H4 (cell line): ENCODE measurements around the gene PEX11G. TPM values are rescaled to one million over a fixed set of nuclear protein-coding genes. Genes with fewer than 3 reads are reported as not detected.

Experiments used
- DNase-seq: peaks from one replicate; pipeline ENCODE4 v3.0.0-alpha.2; 2015; ENCODE audit warnings: low spot score
- total RNA-seq: library from RNA; depleted of rRNA; stranded (reverse); fragments of >200 nt; shearing (Covaris generic); gene quantifications from 2 replicates; pipeline ENCODE4 v1.2.3, GENCODE V29; 2014; rRNA removed

Gene PEX11G
- 0.31 TPM in 1 of 2 replicates, not detected in the other for total RNA-seq

- DNase-seq: peak; percentile 63
Observed at GRCh38 chr19:7488736-7489353, at the start of gene PEX11G. TSS of gene PEX11G (minus strand) at chr19:7489035. CDS start at chr19:7489010, 25 bp downstream.

GRCh38 chr19:7535998-7536695 is 47.3 kb upstream of the PEX11G start:
- DNase-seq: no peak

GRCh38 chr19:7535047-7535997 is 46.5 kb upstream of the PEX11G start, which contains the start of gene PNPLA6:
TSS of gene PNPLA6 (plus strand) at chr19:7535717. CDS start at chr19:7535789, 72 bp downstream.
- DNase-seq: peak; percentile 96

- peak; percentile 82 for DNase-seq
Observed at GRCh38 chr19:7534531-7535046, 45.8 kb upstream of the PEX11G start.

GRCh38 chr19:7533925-7534480 is 45.2 kb upstream of the PEX11G start:
- peak; percentile 79 for DNase-seq

GRCh38 chr19:7533281-7533885 is 44.5 kb upstream of the PEX11G start:
- no peak for DNase-seq

GRCh38 chr19:7529610-7530490 is 41.0 kb upstream of the PEX11G start:
- no peak for DNase-seq

GRCh38 chr19:7529246-7529600 is 40.4 kb upstream of the PEX11G start:
- no peak for DNase-seq

GRCh38 chr19:7528522-7529245 is 39.8 kb upstream of the PEX11G start:
- DNase-seq: no peak

- DNase-seq: no peak
Observed at GRCh38 chr19:7528192-7528519, 39.3 kb upstream of the PEX11G start.

GRCh38 chr19:7527516-7528191 is 38.8 kb upstream of the PEX11G start:
- no peak for DNase-seq

- DNase-seq: no peak
Observed at GRCh38 chr19:7526059-7526929, 37.5 kb upstream of the PEX11G start.

GRCh38 chr19:7524992-7525739 is 36.3 kb upstream of the PEX11G start:
- no peak for DNase-seq

- no peak for DNase-seq
Observed at GRCh38 chr19:7524523-7524922, 35.7 kb upstream of the PEX11G start.

GRCh38 chr19:7522923-7523667 is 34.3 kb upstream of the PEX11G start:
- no peak for DNase-seq

GRCh38 chr19:7522072-7522922 is 33.5 kb upstream of the PEX11G start, which contains the start of gene MCOLN1:
TSS of gene MCOLN1 (plus strand) at chr19:7522624. CDS start at chr19:7522751, 127 bp downstream.
- DNase-seq: peak; percentile 98
